Fibroblast of lung (primary cell): Measurements from ENCODE around the gene CDNF. TPM values are rescaled to one million over a fixed set of nuclear protein-coding genes. Genes with fewer than 3 reads are reported as not detected.
"Not testable (repeated sequence)": the region's sequence is repeated elsewhere in the genome, so short reads cannot be mapped to it uniquely, and the experiment has no call there.

Experiments used
- DNase-seq, 2 donors: peaks; one replicate each; pipeline versions ENCODE4 v3.0.0 to v3.0.0-alpha.2; 2010; ENCODE audit warnings: low read depth in 2 of 2
- H2AFZ ChIP-seq: 2 replicates; pipeline ENCODE4 v1.5.1; 2012; ENCODE audit warnings: low read length, control low read depth, inconsistent platforms
- H3K27ac ChIP-seq: 2 replicates; pipeline ENCODE4 v1.5.1; 2011; ENCODE audit warnings: low read length, control low read depth; ENCODE audit not compliant: insufficient read depth
- H3K27me3 ChIP-seq: 2 replicates; pipeline ENCODE4 v1.5.1; 2011; ENCODE audit warnings: mild to moderate bottlenecking, low read length; ENCODE audit not compliant: control insufficient read depth, insufficient read depth
- H3K36me3 ChIP-seq: 2 replicates; pipeline ENCODE4 v1.5.1; 2011; ENCODE audit warnings: low read length; ENCODE audit not compliant: control insufficient read depth, insufficient read depth
- H3K4me1 ChIP-seq: 2 replicates; pipeline ENCODE4 v1.5.1; 2011; ENCODE audit warnings: low read length; ENCODE audit not compliant: control insufficient read depth, insufficient read depth; ENCODE audit errors: extremely low read depth
- H3K4me2 ChIP-seq: 2 replicates; pipeline ENCODE4 v1.5.1; 2011; ENCODE audit warnings: low read length, control low read depth; ENCODE audit not compliant: insufficient read depth; ENCODE audit errors: extremely low read depth
- H3K4me3 ChIP-seq, 4 experiments: fragments of 200-600 bp in 1 of 4; sonication (generic) in 1 of 4; replicated peaks in 1 of 4; 2 replicates each; pipeline ENCODE4 v1.5.1; 2011 to 2016; ENCODE audit warnings: low read length in 4 of 4, low read depth in 3 of 4, mild to moderate bottlenecking in 3 of 4, control low read depth in 2 of 4, inconsistent platforms in 1 of 4, mixed read lengths in 1 of 4; ENCODE audit not compliant: insufficient read depth in 1 of 4; ENCODE audit errors: control extremely low read depth in 1 of 4
- H3K79me2 ChIP-seq: 2 replicates; pipeline ENCODE4 v1.5.1; 2012; ENCODE audit warnings: mild to moderate bottlenecking, low read length, inconsistent platforms; ENCODE audit not compliant: control insufficient read depth, insufficient read depth
- H3K9ac ChIP-seq: 2 replicates; pipeline ENCODE4 v1.5.1; 2011; ENCODE audit warnings: mild to moderate bottlenecking, low read length, control low read depth; ENCODE audit not compliant: insufficient read depth
- H3K9me3 ChIP-seq: 2 replicates; pipeline ENCODE4 v1.5.1; 2012; ENCODE audit warnings: low read depth, low read length; ENCODE audit not compliant: control insufficient read depth, insufficient read depth
- H4K20me1 ChIP-seq: 2 replicates; pipeline ENCODE4 v1.5.1; 2011; ENCODE audit warnings: low read length; ENCODE audit not compliant: control insufficient read depth, insufficient read depth; ENCODE audit errors: extremely low read depth
- EZH2 ChIP-seq: IDR thresholded peaks from 2 replicates; pipeline ENCODE4 v1.5.1; 2012; ENCODE audit warnings: low read length, control low read depth, mild to moderate bottlenecking; ENCODE audit errors: missing control alignments
- polyA plus RNA-seq, 2 donors: library from polyadenylated mRNA; depleted of rRNA in 1 of 2; stranded (reverse) in 1 of 2; unstranded in 1 of 2; fragments of >200 nt; gene quantifications; 2 replicates each; pipeline ENCODE4 v1.2.1, GENCODE V29; 2011 to 2012; ENCODE audit warnings: missing spikeins in 1 of 2
- total RNA-seq: library from RNA; depleted of rRNA; stranded (reverse); fragments of >200 nt; gene quantifications from 2 replicates; pipeline ENCODE4 v1.2.1, GENCODE V29; 2014
- TF ChIP-seq, protein P1 (sequence below), 2 donors: IDR thresholded peaks in 1 of 2; conservative IDR thresholded peaks in 1 of 2; 1 replicate in 1 of 2; 2 replicates in 1 of 2; pipeline ENCODE4 v1.5.1; 2011 to 2012; ENCODE audit warnings: low read length in 2 of 2, control low read depth in 1 of 2, inconsistent platforms in 1 of 2, low read depth in 1 of 2, mild to moderate bottlenecking in 1 of 2

The CDNF gene
- total and polyA plus RNA-seq, 2 donors (not counting 1 experiment from before 2014, with no cell fraction given) = 1.2 to 3.4 TPM

DNA sequence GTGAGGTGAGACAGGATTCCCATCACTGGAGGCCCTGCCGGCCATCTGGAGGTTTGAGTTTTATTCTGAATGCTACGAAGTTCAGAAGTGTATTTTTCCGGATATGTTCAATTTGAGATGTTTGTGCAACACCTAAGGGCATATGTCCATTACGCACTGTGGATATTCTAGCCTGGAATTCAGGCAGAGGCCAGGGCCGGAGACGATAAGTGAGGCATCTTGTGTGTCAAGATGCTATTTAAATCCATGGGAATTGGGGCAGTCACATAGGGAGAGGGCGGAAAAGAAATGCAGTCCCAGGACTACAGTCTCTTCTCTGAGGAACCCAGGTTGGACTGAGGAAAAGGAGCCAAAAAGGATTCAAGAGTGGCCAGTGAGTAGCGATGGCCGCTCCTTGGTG lies 38.9 kb upstream of the CDNF start:
- peak overlapping the region; percentile 53 for H3K4me2 ChIP-seq
- H4K20me1 ChIP-seq = no peaks in the 10 kb centered on the region
- no peak for TF ChIP-seq EZH2
- TF ChIP-seq, protein P1, sequence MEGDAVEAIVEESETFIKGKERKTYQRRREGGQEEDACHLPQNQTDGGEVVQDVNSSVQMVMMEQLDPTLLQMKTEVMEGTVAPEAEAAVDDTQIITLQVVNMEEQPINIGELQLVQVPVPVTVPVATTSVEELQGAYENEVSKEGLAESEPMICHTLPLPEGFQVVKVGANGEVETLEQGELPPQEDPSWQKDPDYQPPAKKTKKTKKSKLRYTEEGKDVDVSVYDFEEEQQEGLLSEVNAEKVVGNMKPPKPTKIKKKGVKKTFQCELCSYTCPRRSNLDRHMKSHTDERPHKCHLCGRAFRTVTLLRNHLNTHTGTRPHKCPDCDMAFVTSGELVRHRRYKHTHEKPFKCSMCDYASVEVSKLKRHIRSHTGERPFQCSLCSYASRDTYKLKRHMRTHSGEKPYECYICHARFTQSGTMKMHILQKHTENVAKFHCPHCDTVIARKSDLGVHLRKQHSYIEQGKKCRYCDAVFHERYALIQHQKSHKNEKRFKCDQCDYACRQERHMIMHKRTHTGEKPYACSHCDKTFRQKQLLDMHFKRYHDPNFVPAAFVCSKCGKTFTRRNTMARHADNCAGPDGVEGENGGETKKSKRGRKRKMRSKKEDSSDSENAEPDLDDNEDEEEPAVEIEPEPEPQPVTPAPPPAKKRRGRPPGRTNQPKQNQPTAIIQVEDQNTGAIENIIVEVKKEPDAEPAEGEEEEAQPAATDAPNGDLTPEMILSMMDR (conservative IDR thresholded peaks at IDR 0.05 in 1 of 2, IDR thresholded peaks at IDR 0.05 in 1 of 2; ENCODE audit: low read depth in 1 of 2, low read length in 2 of 2) = no peak
- H3K9ac ChIP-seq = no peak overlapping the region
- peak overlapping the region; percentile 37 for H3K27ac ChIP-seq
- peaks cover 7% of the 10 kb centered on the region for H3K4me1 ChIP-seq
- H3K9me3 ChIP-seq = no peaks in the 10 kb centered on the region
- peak overlapping the region; percentile 84 to 95 (median 90) for H3K4me3 ChIP-seq
- H3K36me3 ChIP-seq = no peaks in the 10 kb centered on the region
- H3K27me3 ChIP-seq = no peaks in the 10 kb centered on the region
- peaks cover 43% of the 10 kb centered on the region for H3K79me2 ChIP-seq
- H2AFZ ChIP-seq = no peak overlapping the region
- no peak for DNase-seq

DNA sequence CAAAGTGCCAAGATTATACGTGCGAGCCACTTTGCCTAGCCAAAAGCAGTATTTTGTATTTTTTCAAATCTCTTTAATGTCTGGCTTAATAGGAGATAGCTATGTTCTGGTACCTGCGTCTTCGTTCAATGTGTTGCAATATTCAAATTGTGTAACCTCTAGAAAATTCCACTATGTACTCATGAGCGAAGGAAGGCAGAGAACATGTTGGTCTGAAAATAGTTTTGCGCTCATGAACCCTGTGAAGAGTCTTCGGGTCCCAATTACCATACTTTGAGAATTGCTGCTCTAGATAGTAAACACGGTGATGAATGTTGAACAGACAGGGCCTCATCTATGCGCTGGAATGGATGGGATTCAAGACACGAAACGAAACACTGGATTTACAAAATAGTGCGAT lies 38.1 kb upstream of the CDNF start:
- Histone ChIP-seq H3K4me1 (peaks cover 7% of the 10 kb centered on the region), H4K20me1 (no peaks in the 10 kb centered on the region), H3K27ac (no peak overlapping the region), H3K79me2 (peaks cover 36% of the 10 kb centered on the region), H3K9ac (no peak overlapping the region), H3K4me2 (no peak overlapping the region), H2AFZ (no peak overlapping the region), H3K9me3 (no peaks in the 10 kb centered on the region), H3K4me3 (no peak overlapping the region), H3K27me3 (no peaks in the 10 kb centered on the region), H3K36me3 (no peaks in the 10 kb centered on the region)
- no peak for DNase-seq
- no peak for TF ChIP-seq EZH2
- TF ChIP-seq, protein P1 (conservative IDR thresholded peaks at IDR 0.05 in 1 of 2, IDR thresholded peaks at IDR 0.05 in 1 of 2; ENCODE audit: low read depth in 1 of 2, low read length in 2 of 2) = no peak

DNA sequence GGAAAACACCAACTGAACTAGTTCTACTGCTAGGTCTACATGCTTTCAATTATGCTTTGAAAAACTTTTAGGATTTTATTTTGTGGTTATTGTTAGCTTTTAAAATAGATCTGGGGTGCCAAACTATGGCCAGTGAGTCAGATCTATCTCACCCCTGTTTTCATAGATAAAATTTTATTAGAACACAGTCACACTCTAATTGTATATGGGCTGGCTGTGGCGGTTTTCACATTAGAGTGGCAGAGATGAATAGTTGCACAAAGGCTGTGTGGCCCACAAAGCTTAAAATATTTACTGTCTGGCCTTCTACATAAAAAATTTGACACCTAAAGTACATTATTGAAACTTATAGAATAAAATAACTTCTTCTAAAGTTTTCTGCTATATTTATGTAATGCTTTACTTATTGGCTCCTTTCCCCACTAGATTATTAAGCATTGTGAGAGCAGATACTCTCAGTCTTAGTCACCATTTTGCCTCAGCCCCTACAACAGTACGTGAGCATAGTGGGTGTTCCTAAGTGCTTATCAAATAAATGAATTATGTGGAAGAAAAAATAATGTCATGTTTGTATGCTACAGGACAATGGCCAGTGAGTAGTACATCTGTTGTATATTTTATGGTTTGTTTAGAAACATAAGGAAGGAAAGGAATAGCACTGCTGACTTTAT lies 35.4 kb upstream of the CDNF start:
- H3K9me3 ChIP-seq = no peaks in the 10 kb centered on the region
- H3K79me2 ChIP-seq = peaks cover 20% of the 10 kb centered on the region
- peak overlapping the region; percentile 51 for H3K4me2 ChIP-seq
- peaks cover 7% of the 10 kb centered on the region for H3K4me1 ChIP-seq
- no peak overlapping the region for H3K4me3 ChIP-seq
- H3K9ac ChIP-seq = no peak overlapping the region
- no peak overlapping the region for H2AFZ ChIP-seq
- no peaks in the 10 kb centered on the region for H3K36me3 ChIP-seq
- no peaks in the 10 kb centered on the region for H3K27me3 ChIP-seq
- H4K20me1 ChIP-seq = no peaks in the 10 kb centered on the region
- H3K27ac ChIP-seq = no peak overlapping the region
- peak; percentile 34 to 82 for DNase-seq
- TF ChIP-seq EZH2 = no peak
- TF ChIP-seq, protein P1 (conservative IDR thresholded peaks at IDR 0.05 in 1 of 2, IDR thresholded peaks at IDR 0.05 in 1 of 2; ENCODE audit: low read depth in 1 of 2, low read length in 2 of 2) = no peak

DNA sequence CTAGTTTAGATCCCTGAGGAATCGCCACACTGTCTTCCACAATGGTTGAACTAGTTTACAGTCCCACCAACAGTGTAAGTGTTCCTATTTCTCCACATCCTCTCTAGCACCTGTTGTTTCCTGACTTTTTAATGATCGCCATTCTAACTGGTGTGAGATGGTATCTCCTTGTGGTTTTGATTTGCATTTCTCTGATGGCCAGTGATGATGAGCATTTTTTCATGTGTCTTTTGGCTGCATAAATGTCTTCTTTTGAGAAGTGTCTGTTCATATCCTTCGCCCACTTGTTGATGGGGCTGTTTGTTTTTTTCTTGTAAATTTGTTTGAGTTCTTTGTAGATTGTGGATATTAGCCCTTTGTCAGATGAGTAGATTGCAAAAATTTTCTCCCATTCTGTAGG lies 27.0 kb upstream of the CDNF start:
- H3K27me3 ChIP-seq, H4K20me1 ChIP-seq, H3K4me2 ChIP-seq, H3K9me3 ChIP-seq, H3K27ac ChIP-seq, DNase-seq, H3K36me3 ChIP-seq, H3K4me3 ChIP-seq, H2AFZ ChIP-seq, H3K9ac ChIP-seq, H3K79me2 ChIP-seq, H3K4me1 ChIP-seq: not testable (repeated sequence)

DNA sequence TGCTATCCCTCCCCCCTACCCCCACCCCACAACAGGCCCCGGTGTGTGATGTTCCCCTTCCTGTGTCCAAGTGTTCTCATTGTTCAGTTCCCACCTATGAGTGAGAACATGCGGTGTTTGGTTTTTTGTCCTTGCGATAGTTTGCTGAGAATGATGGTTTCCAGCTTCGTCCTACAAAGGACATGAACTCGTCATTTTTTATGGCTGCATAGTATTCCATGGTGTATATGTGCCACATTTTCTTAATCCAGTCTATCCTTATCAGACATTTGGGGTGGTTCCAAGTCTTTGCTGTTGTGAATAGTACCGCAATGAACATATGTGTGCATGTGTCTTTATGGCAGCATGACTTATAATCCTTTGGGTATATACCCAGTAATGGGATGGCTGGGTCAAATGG lies 26.6 kb upstream of the CDNF start:
- not testable (repeated sequence) for H3K27ac ChIP-seq, DNase-seq, H3K79me2 ChIP-seq, H3K4me3 ChIP-seq, H3K4me2 ChIP-seq, H3K4me1 ChIP-seq, H3K9me3 ChIP-seq, H4K20me1 ChIP-seq, H3K9ac ChIP-seq, H3K36me3 ChIP-seq, H2AFZ ChIP-seq, H3K27me3 ChIP-seq
